HG03095 (cell line): ENCODE measurements around the gene CERS3.

Experiments
- ATAC-seq: cut with Tn5 transposase; IDR thresholded peaks from one replicate; pipeline ENCODE4 v1.9.1; 2021; ENCODE audit warnings: moderate library complexity; ENCODE audit not compliant: unreplicated experiment

CERS3 gene

DNA sequence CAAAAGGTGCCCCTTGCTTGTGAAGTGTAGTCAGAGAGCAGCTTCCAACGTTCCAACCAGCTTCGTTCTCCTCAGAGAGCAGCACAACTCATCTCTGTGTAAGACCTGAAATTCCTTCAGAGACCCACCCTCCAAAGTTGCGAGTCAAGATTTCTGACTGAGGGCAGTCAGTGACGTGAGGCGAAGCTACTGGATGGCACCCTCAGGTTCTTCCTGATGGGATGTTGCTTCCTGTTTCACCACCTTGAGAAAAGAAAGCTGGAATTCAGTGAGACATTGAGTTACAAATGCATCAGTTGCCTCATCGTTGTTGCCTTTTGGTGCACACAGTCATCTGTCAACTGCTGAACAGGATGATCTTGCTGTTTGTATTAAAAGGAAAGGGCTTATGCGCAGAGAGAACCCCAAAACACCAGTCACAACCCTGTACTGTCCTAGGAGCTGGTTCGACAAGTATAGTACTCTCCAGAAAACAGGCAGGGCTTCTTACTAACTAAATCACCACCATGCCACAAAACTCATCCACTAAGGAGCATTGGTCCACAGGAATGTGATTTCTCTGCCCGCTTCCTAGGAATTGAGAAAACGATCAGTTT is at the start of gene CERS3:
TSS of gene CERS3 (minus strand) at position 118 of the 596 bp plus-strand sequence. CDS start 27,101 bp downstream, outside the sequence.
- ATAC-seq, result no peak

- no peak for ATAC-seq
Measured at GRCh38 chr15:100573526-100573925, 44.8 kb upstream of the CERS3 start.

DNA sequence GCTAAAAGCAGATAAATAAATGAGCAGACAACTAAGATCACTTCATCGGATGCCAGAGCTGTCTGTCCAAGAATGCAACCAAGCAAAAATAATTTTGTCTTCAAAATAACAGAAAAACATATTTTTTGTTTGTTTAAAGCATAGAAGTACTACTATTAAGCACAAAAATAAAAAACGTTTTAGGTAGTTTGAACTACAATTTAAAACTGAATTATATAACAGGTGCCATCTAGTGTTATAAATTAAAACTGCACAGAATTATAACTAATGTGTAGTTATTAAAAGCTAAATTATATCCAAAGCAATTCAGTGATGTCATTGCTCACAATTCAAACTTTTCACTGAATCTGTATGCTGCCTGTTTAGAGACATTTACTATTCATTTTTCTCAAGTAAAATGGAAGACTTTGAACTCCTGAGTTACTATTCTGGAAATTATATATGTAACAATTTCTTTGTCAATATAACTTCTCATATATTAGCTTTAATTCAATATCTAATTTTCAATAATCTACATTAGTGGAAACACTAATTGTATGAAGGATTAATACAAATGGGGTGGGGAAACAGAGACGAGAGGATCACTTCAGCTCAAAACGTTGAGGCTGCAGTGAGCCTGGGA is 43.7 kb upstream of the CERS3 start:
- ATAC-seq, result no peak

- ATAC-seq, result no peak
Measured at GRCh38 chr15:100571592-100572167, 42.9 kb upstream of the CERS3 start.

GRCh38 chr15:100570735-100571313 is 42.1 kb upstream of the CERS3 start:
- peak; percentile 92 for ATAC-seq

- ATAC-seq, result peak; percentile 8
Measured at GRCh38 chr15:100570275-100570674, 41.5 kb upstream of the CERS3 start.

- no peak for ATAC-seq
Measured at GRCh38 chr15:100569391-100569790, 40.6 kb upstream of the CERS3 start.

- no peak for ATAC-seq
Measured at GRCh38 chr15:100566850-100567628, 38.3 kb upstream of the CERS3 start.

DNA sequence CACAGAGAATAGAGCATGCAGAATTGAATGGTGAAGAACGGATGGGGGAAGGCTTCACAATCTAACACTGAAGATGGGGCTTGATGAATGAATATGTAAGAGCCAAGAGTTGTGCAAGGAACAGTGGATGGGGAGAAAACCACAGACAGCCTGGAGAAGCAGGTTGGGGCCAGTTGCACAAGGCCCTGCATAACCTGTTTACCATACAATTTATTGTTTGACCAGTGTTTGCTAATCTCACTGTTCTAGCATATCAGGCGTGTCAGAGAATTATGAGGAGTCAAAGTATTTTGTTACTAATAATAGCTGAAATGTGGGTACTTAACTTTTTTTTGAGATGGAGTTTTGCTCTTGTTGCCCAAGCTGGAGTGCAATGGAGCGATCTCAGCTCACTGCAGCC is 36.8 kb upstream of the CERS3 start:
- no peak for ATAC-seq

DNA sequence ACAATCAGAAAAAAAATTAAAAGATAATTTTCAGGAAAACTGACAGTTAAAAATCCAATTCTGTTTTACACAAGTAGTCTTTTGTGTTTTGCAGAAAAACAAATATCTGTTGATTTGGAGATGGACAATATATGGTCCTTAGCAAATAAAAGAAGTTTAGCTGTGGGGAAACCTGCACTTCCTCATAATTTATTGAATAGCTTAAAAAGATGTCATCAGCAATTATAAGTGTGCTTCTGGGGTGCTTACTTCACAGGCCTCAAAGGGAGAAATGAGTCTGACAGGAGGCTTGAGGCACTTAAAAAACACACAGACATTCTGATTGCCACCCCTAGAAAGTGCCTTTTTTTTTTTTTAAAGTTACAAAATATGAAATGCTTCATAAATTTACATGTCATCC is 31.6 kb upstream of the CERS3 start:
- no peak for ATAC-seq

GRCh38 chr15:100559330-100559729 is 30.6 kb upstream of the CERS3 start:
- ATAC-seq, result no peak

DNA sequence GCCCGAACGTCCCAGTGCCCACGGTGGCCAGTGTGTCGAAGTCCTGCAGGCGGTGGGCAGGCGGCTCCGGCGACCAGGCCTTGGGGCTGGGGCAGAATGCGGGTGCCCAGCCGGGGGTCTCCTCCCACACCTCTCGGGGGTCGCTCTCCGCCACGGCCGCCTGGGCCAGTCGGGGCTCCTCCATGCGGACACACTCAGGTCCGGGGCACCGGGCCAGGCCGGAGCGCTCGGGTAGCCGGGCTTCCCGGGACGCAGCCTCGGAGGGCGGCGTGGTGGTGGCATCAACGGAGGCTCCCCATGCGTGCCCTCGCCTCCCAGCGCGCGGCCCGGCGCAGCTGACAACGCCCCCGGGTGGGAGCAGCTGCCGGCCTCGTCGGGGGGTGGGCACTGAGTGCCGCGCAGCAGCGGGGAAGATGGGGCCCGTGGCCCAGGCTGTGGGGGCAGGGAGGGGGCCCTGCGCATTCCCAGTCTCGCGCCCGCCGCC is 30.1 kb upstream of the CERS3 start:
- no peak for ATAC-seq

- ATAC-seq, result no peak
Measured at GRCh38 chr15:100553468-100553867, 24.7 kb upstream of the CERS3 start.

DNA sequence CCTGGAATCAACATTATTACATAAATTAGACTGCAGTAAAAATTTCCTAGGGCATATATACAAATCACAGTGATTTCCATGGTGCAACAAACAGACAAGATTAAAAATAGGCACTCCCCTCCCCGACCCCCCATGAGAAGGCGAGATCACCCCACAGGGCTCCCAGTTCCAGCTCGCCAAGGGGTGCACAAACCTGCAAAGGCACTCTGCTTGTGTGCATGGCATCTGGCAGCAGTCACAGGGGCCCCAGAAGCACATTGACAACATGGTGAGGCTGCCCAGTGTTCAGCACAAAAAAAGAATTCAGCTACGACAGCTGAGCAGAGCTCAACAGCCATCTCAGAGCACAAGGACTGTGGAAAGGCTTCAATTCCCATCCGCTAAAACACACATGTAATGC is 19.2 kb upstream of the CERS3 start:
- no peak for ATAC-seq

- no peak for ATAC-seq
Measured at GRCh38 chr15:100544946-100545345, 16.2 kb upstream of the CERS3 start.

- ATAC-seq, result no peak
Measured at GRCh38 chr15:100544338-100544841, 15.6 kb upstream of the CERS3 start.

DNA sequence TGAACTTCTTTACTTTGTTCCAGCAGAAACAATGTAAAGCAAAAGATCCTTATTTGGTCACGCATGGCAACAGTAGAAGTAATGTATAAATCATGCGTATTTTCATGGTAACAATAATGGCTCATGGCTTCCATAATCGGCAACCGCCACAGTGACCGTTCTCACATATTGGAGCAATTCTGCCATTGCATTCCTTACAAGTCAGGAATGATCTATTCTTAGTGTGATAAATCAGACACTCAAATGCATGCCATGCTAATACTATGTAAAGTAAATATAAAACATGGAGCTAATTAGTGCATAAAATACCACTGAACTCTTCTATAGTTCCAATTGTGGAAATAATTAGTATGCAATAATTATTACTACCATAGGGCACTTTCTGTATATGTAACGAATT is 13.5 kb upstream of the CERS3 start:
- no peak for ATAC-seq

- ATAC-seq, result peak; percentile 49
Measured at GRCh38 chr15:100537331-100537730, 8.6 kb upstream of the CERS3 start.

DNA sequence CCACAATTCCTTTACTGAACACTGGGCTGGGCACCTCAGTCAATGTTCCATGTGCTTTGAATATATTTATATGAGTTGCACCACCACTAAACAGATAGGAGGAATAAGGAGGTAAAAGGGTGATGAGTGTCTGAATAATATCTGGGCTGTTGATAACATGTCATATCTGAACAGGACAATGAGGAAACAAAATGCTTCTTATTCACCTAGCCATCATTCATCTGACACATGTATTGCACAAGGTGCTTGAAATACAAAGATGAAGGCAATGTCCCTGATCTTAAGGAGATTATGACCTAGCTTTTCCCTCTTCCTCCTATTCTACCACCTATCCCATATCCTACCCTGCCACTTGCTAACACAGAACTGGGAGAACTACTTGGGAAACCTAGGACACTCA is 8.0 kb upstream of the CERS3 start:
- no peak for ATAC-seq

DNA sequence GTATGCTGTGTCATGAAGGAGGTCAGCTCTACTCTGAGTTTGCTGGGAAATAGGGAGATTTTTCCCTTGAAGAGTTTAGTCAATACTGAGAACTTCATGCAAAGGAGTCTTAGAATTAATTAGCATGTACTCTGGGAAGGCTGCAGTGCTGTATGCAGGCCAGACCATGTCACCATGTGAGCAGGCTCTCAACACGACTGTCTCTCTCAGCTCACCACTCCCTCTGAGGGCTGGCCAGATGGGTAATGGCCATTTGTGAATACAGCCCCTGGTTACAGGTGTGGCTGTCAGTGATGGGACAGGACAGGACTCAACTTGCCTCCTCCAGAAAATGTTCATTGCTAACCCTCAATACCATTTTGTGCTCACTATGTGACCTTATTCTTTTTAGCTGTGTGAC is 5.1 kb upstream of the CERS3 start:
- ATAC-seq, result no peak

GRCh38 chr15:100531823-100532327 is 3.1 kb upstream of the CERS3 start:
- no peak for ATAC-seq
